H9 (cell line): ENCODE results near the gene STIMATE. TPM values are rescaled to one million over a fixed set of nuclear protein-coding genes. Genes with fewer than 3 reads are reported as not detected.

ENCODE experiments used
- DNase-seq: peaks from one replicate; pipeline ENCODE4 v3.0.0-alpha.2; 2017
- H2AFZ ChIP-seq: one replicate; pipeline ENCODE4 v1.6.1; 2013; ENCODE audit warnings: mild to moderate bottlenecking, low read length, control low read depth, moderate library complexity
- H2AK5ac ChIP-seq: 2 replicates; pipeline ENCODE4 v1.6.1; 2013; ENCODE audit warnings: low read length, control low read depth, mixed read lengths; ENCODE audit not compliant: insufficient read length
- H2BK120ac ChIP-seq: one replicate; pipeline ENCODE4 v1.6.1; 2013; ENCODE audit warnings: low read depth, mild to moderate bottlenecking, low read length, control low read depth, inconsistent platforms; ENCODE audit not compliant: poor library complexity, severe bottlenecking
- H2BK12ac ChIP-seq: 2 replicates; pipeline ENCODE4 v1.6.1; 2013; ENCODE audit warnings: low read length, control low read depth, mixed read lengths, low read depth; ENCODE audit not compliant: insufficient read length
- H2BK15ac ChIP-seq: 2 replicates; pipeline ENCODE4 v1.6.1; 2013; ENCODE audit warnings: low read depth, low read length, control low read depth
- H2BK20ac ChIP-seq: one replicate; pipeline ENCODE4 v1.6.1; 2013; ENCODE audit warnings: low read depth, mild to moderate bottlenecking, low read length, control low read depth, inconsistent platforms; ENCODE audit not compliant: poor library complexity, severe bottlenecking
- H2BK5ac ChIP-seq: 2 replicates; pipeline ENCODE4 v1.6.1; 2013; ENCODE audit warnings: low read length, control low read depth, mixed read lengths; ENCODE audit not compliant: insufficient read length
- H3K14ac ChIP-seq: 2 replicates; pipeline ENCODE4 v1.6.1; 2013; ENCODE audit warnings: low read length, control low read depth; ENCODE audit not compliant: insufficient read depth
- H3K18ac ChIP-seq: 2 replicates; pipeline ENCODE4 v1.6.1; 2013; ENCODE audit warnings: low read depth, mild to moderate bottlenecking, mixed read lengths, low read length, control low read depth; ENCODE audit not compliant: insufficient read length
- H3K23ac ChIP-seq: 2 replicates; pipeline ENCODE4 v1.6.1; 2013; ENCODE audit warnings: low read length, control low read depth, mixed read lengths, low read depth; ENCODE audit not compliant: insufficient read length
- H3K23me2 ChIP-seq: 2 replicates; pipeline ENCODE4 v1.6.1; 2013; ENCODE audit warnings: low read depth, mild to moderate bottlenecking, mixed read lengths, low read length, control low read depth; ENCODE audit not compliant: insufficient read length, poor library complexity, severe bottlenecking
- H3K27ac ChIP-seq: 2 replicates; pipeline ENCODE4 v1.5.1; 2013; ENCODE audit warnings: low read length, control low read depth, mixed read lengths, low read depth; ENCODE audit not compliant: insufficient read length
- H3K27me3 ChIP-seq: 2 replicates; pipeline ENCODE4 v1.6.1; 2013; ENCODE audit warnings: low read length, control low read depth, inconsistent platforms; ENCODE audit not compliant: insufficient read depth
- H3K4ac ChIP-seq: 2 replicates; pipeline ENCODE4 v1.6.1; 2013; ENCODE audit warnings: low read depth, mild to moderate bottlenecking, control low read depth, inconsistent platforms, low read length, moderate library complexity
- H3K4me1 ChIP-seq: 2 replicates; pipeline ENCODE4 v1.6.1; 2013; ENCODE audit warnings: low read length, control low read depth, inconsistent platforms; ENCODE audit not compliant: insufficient read depth
- H3K4me2 ChIP-seq: 2 replicates; pipeline ENCODE4 v1.6.1; 2013; ENCODE audit warnings: low read length, control low read depth, mixed read lengths; ENCODE audit not compliant: insufficient read length, insufficient read depth
- H3K56ac ChIP-seq: 2 replicates; pipeline ENCODE4 v1.6.1; 2013; ENCODE audit warnings: low read depth, mild to moderate bottlenecking, mixed read lengths, low read length, control low read depth; ENCODE audit not compliant: insufficient read length
- H3K79me1 ChIP-seq: 2 replicates; pipeline ENCODE4 v1.6.1; 2013; ENCODE audit warnings: low read depth, mild to moderate bottlenecking, moderate library complexity, low read length, control low read depth, inconsistent platforms; ENCODE audit not compliant: insufficient read depth, poor library complexity, severe bottlenecking
- H3K79me2 ChIP-seq: 2 replicates; pipeline ENCODE4 v1.6.1; 2013; ENCODE audit warnings: low read length, control low read depth, inconsistent platforms; ENCODE audit not compliant: insufficient read depth
- H3K9ac ChIP-seq: 2 replicates; pipeline ENCODE4 v1.6.1; 2013; ENCODE audit warnings: low read length, control low read depth, mixed read lengths; ENCODE audit not compliant: insufficient read length; ENCODE audit errors: extremely low read depth
- H3K9me3 ChIP-seq: one replicate; pipeline ENCODE4 v1.6.1; 2013; ENCODE audit warnings: low read depth, low read length, inconsistent platforms; ENCODE audit not compliant: control insufficient read depth
- H3T11ph ChIP-seq: one replicate; pipeline ENCODE4 v1.6.1; 2013; ENCODE audit warnings: mild to moderate bottlenecking, low read length, control low read depth, inconsistent platforms
- H4K20me1 ChIP-seq: one replicate; pipeline ENCODE4 v1.6.1; 2013; ENCODE audit not compliant: control insufficient read depth, insufficient read length, insufficient read depth
- H4K5ac ChIP-seq: 2 replicates; pipeline ENCODE4 v1.6.1; 2013; ENCODE audit warnings: low read depth, mild to moderate bottlenecking, mixed read lengths, low read length, control low read depth; ENCODE audit not compliant: insufficient read length
- H4K8ac ChIP-seq: replicated peaks from 2 replicates; pipeline ENCODE4 v1.6.1; 2013; ENCODE audit warnings: low read length, control low read depth, mixed read lengths, low read depth; ENCODE audit not compliant: insufficient read length
- H4K91ac ChIP-seq: 2 replicates; pipeline ENCODE4 v1.6.1; 2013; ENCODE audit warnings: low read depth, mild to moderate bottlenecking, moderate library complexity, mixed read lengths, low read length, control low read depth; ENCODE audit not compliant: insufficient read length
- H3K27ac Mint-ChIP-seq, 3 experiments: 2 replicates in 2 of 3; 3 replicates in 1 of 3; pipeline ENCODE4 v1.8.0; 2020 to 2021; ENCODE audit warnings: mixed read lengths in 3 of 3, mild to moderate bottlenecking in 1 of 3, moderate library complexity in 1 of 3
- H3K27me3 Mint-ChIP-seq: 2 replicates; pipeline ENCODE4 v1.8.0; 2021; ENCODE audit warnings: low read depth, mild to moderate bottlenecking, moderate library complexity, mixed read lengths
- H3K36me3 Mint-ChIP-seq, 3 experiments: 2 replicates in 2 of 3; 3 replicates in 1 of 3; pipeline ENCODE4 v1.8.0; 2020 to 2021; ENCODE audit warnings: low read depth in 3 of 3, mixed read lengths in 3 of 3; ENCODE audit not compliant: insufficient read depth in 1 of 3
- H3K4me1 Mint-ChIP-seq, 2 experiments: 2 replicates each; pipeline ENCODE4 v1.8.0; 2020; ENCODE audit warnings: mixed read lengths in 2 of 2
- H3K4me3 Mint-ChIP-seq, 2 experiments: 2 replicates in 1 of 2; 3 replicates in 1 of 2; pipeline ENCODE4 v1.8.0; 2020 to 2021; ENCODE audit warnings: mild to moderate bottlenecking in 2 of 2, mixed read lengths in 2 of 2, moderate library complexity in 1 of 2
- H3K9me3 Mint-ChIP-seq, 2 experiments: 2 replicates in 1 of 2; 3 replicates in 1 of 2; pipeline ENCODE4 v1.8.0; 2020; ENCODE audit warnings: mild to moderate bottlenecking in 2 of 2, mixed read lengths in 2 of 2, moderate library complexity in 1 of 2
- WGBS: extraction: QIAGEN DNeasy Blood & Tissue Kit; methylation state at CpG from one replicate; pipeline ENCODE4 v1.1.7; 2013; ENCODE audit warnings: missing lambda C conversion rate, low lambda C conversion rate, mixed read lengths; ENCODE audit not compliant: insufficient read length; ENCODE audit errors: extremely low coverage; 5-methylcytosine and 5-hydroxymethylcytosine counted together
- total RNA-seq: library from RNA; stranded (reverse); gene quantifications from 2 replicates; pipeline ENCODE4 v1.2.1, GENCODE V29; 2021
- TF ChIP-seq, protein P1 (sequence below): fragments of 200-600 bp; sonication (generic); conservative IDR thresholded peaks from 3 replicates; pipeline ENCODE4 v1.8.0; 2021; ENCODE audit warnings: antibody characterized with exemption, mild to moderate bottlenecking

Gene STIMATE
- total RNA-seq, 1 experiment from 2014 or later: 25.6 TPM

DNA sequence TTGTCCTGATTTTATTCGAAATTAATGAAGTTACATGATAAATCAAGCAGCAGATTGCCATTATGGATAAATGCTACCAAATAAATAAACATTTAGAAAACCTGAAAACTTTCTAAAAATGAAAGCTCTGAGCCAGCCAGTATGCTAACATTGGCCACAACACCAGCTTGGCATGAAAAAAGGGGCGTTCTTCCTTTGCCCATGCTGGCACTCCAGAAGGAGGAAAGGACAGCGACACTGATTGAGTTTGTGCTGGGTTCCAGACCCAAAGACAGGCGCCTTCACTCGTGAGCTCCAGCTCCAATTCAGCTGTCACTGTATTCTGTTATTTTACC lies 5.1 kb downstream of the STIMATE start:
- no peak overlapping the region for H2BK20ac ChIP-seq
- H3K18ac ChIP-seq: no peak overlapping the region
- H4K8ac ChIP-seq: no peak overlapping the region
- no peak overlapping the region for H3K56ac ChIP-seq
- H2AK5ac ChIP-seq: no peak overlapping the region
- H3K79me1 ChIP-seq: peaks cover 15% of the 10 kb centered on the region
- no peak overlapping the region for H2BK15ac ChIP-seq
- Mint-ChIP-seq H3K27me3 (no peaks in the 10 kb centered on the region; the same call in 1 of the 2 replicates), H3K36me3 (peaks cover 0 to 11% (median 11%) of the 10 kb centered on the region in 3 experiments; a peak in 5 of 7 replicates), H3K4me3 (no peak overlapping the region), H3K9me3 (no peaks in the 10 kb centered on the region), H3K4me1 (peaks cover 10 to 13% of the 10 kb centered on the region in 2 experiments), H3K27ac (no peak overlapping the region)
- DNase-seq: no peak
- TF ChIP-seq, protein P1, sequence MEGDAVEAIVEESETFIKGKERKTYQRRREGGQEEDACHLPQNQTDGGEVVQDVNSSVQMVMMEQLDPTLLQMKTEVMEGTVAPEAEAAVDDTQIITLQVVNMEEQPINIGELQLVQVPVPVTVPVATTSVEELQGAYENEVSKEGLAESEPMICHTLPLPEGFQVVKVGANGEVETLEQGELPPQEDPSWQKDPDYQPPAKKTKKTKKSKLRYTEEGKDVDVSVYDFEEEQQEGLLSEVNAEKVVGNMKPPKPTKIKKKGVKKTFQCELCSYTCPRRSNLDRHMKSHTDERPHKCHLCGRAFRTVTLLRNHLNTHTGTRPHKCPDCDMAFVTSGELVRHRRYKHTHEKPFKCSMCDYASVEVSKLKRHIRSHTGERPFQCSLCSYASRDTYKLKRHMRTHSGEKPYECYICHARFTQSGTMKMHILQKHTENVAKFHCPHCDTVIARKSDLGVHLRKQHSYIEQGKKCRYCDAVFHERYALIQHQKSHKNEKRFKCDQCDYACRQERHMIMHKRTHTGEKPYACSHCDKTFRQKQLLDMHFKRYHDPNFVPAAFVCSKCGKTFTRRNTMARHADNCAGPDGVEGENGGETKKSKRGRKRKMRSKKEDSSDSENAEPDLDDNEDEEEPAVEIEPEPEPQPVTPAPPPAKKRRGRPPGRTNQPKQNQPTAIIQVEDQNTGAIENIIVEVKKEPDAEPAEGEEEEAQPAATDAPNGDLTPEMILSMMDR: no peak
- H4K20me1 ChIP-seq: no peaks in the 10 kb centered on the region
- H2BK120ac ChIP-seq: no peak overlapping the region
- H3T11ph ChIP-seq: no peak overlapping the region
- no peak overlapping the region for H4K91ac ChIP-seq
- H3K4me1 ChIP-seq: no peaks in the 10 kb centered on the region; the same call in 1 of the 2 replicates
- no peak overlapping the region for H4K5ac ChIP-seq
- H3K27me3 ChIP-seq: no peaks in the 10 kb centered on the region
- no peak overlapping the region for H3K23ac ChIP-seq
- no peak overlapping the region for H2BK12ac ChIP-seq
- no peak overlapping the region for H3K4me2 ChIP-seq
- no peak overlapping the region for H3K4ac ChIP-seq
- WGBS: no CpG with 5 or more reads among the region's 5 CpGs
- H3K9ac ChIP-seq: no peak overlapping the region
- peaks cover 7% of the 10 kb centered on the region for H3K23me2 ChIP-seq
- no peak overlapping the region for H3K27ac ChIP-seq
- peaks cover 3% of the 10 kb centered on the region; the same call in 1 of the 2 replicates for H3K79me2 ChIP-seq
- no peaks in the 10 kb centered on the region for H3K9me3 ChIP-seq
- H2AFZ ChIP-seq: no peak overlapping the region
- no peak overlapping the region for H2BK5ac ChIP-seq
- no peak overlapping the region for H3K14ac ChIP-seq
